ENCODE measurements around the gene GRID2.

GRCh38 chr4:93710847-93711430 is 1407.2 kb downstream of the GRID2 start:
- TF ChIP-seq EP300 (IDR thresholded peaks at IDR 0.05; ENCODE audit: low read depth) (no peak), CTCF (IDR thresholded peaks at IDR 0.05) (no peak), POLR2AphosphoS5 (IDR thresholded peaks at IDR 0.05) (no peak)

All from transverse colon (tissue), 4 donors.